GM11168 (cell line): ENCODE data around the gene TRAF3.

Experiments
- in situ Hi-C: fragments of 300-500 bp; cut with MboI; formaldehyde crosslinking; loops from one replicate; pipeline ENCODE4 v1.12.0; 2022; ENCODE audit warnings: low sequenced_read_pairs; ENCODE audit not compliant: unreplicated experiment

Gene TRAF3

DNA sequence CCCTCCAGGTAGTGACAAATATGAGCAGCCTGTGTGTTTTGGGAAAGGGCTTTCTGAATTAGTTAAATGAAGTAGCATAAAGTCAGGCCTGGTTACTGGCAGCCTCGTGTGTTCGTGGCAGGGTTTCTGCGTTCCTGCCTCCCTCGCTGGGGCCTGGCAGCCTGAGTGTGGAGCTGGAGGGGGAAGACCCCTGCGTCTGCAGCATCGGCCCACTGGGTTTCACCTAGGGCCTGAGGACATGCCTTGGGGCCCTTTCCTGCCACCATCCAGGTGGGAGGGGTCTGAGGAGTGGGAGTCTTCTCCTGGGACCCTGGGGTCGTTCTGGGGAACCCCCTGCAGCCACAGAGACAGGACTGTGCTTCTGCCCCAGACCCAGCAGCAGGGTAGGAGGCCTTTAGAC is 124.8 kb downstream of the TRAF3 start:
- in situ Hi-C loops = no loop called here

DNA sequence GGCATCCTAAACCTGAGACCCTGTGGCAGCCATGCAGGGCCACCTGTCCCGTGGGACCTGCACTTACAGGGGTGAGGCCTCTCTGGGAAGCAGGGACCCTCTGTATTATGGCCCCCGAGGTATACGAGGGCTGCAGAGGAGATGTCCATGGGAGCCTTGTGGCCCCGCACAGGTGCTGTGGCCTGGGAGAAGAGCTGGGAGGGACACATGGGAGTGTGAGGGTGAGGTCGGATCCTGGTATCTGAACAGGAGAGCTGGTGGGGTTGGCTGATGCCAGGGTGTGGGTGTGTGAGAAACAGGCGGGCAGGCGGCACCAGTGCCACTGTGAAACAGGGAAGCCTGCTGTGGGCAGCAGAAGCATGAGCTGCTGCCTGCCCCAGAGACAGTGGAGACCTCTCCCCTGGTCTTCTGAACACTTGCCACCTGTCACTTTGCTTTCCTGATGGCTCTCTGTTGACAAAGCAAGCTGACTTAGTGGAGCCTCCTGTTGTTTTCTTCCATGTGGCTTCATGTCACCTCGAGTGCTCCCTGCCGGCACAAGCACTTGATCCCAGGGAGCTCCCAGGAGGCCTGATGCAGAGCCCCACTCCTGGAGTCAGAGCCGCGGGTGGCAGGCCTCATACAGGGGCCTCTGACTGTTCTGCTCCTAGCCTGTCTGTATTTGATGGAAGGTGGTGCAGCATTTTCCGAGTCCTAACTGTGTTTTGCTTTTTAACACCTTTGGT is 125.4 kb downstream of the TRAF3 start:
- in situ Hi-C loops = no loop called here

DNA sequence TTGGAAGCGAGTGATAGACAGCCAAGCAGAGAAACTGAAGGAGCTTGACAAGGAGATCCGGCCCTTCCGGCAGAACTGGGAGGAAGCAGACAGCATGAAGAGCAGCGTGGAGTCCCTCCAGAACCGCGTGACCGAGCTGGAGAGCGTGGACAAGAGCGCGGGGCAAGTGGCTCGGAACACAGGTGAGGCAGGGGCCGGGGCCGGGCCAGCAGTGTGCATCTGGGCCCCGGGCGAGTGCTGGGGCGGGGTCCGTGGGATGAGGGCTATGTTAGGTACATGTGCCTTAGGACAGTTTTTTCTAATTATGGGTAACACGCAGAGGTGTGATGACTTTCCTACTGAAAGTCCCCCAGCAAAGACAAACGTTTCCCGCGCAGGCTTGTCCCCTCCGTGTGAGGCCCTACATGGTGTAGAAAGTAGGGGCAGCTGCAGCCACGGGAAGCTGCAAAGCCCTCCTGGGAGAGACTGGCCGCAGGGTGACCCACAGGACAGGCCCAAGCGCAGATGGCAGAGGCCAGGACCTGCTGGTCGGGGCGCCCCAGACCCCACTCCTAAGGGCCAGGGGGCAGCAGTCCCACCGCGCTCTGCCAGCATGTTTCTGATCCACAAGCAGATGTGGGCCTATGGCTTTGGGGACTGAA is 126.1 kb downstream of the TRAF3 start:
- in situ Hi-C loops = no loop called here

DNA sequence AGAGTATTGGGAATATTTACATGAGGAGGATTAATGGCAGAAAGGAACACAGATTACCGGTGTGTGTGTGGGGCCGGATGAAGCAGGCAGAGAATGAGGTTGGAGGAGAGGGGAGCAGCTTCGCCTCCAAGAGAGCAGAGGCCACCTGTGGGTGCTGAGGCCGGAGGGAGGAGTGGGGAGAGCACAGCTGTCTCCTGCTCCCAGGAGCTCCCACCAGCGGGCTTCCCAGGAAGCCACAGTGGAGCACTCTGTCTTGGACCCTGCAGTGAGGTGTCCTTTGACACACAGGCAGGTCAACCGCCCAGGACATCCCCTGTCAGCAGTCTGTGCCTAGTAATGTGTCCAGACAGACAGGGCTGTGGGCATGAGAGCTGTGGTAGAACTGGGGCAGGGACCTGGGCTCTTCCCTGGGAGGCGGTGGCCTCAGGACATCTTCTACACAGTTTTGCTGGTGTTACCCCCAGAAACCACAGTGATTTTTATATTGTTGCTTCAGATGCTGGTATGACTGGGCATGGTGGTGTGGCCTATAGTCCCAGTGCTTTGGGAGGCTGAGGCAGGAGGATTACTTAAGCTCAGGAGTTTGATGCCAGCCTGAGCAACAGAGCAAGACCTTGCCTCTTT is 126.8 kb downstream of the TRAF3 start:
- in situ Hi-C loops = no loop called here

DNA sequence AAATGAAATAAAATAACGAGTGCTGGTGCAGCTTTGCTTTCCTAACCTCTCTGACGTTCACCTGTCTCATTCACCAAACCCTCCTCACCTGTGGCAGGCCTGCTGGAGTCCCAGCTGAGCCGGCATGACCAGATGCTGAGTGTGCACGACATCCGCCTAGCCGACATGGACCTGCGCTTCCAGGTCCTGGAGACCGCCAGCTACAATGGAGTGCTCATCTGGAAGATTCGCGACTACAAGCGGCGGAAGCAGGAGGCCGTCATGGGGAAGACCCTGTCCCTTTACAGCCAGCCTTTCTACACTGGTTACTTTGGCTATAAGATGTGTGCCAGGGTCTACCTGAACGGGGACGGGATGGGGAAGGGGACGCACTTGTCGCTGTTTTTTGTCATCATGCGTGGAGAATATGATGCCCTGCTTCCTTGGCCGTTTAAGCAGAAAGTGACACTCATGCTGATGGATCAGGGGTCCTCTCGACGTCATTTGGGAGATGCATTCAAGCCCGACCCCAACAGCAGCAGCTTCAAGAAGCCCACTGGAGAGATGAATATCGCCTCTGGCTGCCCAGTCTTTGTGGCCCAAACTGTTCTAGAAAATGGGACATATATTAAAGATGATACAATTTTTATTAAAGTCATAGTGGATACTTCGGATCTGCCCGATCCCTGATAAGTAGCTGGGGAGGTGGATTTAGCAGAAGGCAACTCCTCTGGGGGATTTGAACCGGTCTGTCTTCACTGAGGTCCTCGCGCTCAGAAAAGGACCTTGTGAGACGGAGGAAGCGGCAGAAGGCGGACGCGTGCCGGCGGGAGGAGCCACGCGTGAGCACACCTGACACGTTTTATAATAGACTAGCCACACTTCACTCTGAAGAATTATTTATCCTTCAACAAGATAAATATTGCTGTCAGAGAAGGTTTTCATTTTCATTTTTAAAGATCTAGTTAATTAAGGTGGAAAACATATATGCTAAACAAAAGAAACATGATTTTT is 128.2 kb downstream of the TRAF3 start:
- in situ Hi-C loops = no loop called here

DNA sequence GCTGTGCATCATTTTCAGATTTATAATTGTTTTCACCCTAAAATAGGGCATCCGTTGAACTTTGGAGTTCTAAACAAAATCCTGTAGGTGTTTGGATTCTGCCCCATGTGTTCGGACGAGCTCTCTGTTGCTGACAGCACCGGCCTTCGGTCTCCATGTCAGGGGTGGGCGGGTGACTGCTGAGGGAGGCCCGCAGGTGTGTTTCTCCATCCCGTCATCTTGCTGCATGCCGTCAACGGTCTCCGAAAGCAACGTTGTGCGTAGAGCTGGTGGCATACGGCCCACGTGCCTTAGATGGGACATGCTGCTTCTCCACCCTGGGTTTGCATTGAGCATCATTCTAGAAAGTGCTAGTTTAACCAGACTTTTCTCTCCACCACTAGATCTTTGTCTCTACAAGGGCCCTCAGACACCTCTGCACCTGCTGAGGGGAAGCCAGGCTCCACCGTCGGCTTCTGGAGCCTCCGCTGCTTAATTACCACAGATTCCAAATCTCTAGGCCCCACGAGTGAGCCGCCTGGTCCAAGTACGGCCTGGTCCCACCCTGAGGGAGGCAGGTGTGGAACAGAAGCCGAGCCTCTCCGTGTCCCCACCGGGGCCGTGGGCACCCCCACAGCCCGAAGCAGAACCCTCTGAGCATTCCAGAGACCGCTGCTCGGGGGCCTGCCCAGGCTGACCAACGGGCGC is 129.5 kb downstream of the TRAF3 start:
- in situ Hi-C loops = no loop called here

DNA sequence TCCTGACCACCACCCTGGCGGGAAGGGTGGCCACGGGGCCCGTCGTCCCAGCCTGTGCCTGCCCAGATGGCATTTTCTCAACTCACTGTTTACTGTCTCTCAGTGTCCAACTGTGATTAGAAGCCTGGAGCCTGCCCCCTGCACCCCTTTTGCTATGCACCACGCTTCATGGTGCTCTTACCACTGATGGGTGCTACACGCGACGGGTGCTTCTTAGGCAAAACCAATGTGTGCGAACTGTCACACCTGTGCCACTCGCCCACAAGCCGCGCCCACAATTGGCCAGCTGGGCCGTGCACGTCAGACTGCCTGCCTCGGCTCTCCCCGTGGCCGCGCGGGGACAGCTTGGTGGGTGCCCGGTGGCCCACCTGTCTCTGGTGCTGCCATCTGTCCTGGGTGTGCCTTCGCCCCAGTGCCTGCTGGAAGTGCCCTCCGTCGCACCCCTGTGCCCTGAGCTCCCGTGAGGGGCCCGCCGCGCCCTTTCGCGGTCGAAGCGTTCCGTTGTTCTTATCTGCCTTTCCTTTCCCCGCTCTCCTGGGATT is 130.1 kb downstream of the TRAF3 start:
- in situ Hi-C loops = no loop called here

DNA sequence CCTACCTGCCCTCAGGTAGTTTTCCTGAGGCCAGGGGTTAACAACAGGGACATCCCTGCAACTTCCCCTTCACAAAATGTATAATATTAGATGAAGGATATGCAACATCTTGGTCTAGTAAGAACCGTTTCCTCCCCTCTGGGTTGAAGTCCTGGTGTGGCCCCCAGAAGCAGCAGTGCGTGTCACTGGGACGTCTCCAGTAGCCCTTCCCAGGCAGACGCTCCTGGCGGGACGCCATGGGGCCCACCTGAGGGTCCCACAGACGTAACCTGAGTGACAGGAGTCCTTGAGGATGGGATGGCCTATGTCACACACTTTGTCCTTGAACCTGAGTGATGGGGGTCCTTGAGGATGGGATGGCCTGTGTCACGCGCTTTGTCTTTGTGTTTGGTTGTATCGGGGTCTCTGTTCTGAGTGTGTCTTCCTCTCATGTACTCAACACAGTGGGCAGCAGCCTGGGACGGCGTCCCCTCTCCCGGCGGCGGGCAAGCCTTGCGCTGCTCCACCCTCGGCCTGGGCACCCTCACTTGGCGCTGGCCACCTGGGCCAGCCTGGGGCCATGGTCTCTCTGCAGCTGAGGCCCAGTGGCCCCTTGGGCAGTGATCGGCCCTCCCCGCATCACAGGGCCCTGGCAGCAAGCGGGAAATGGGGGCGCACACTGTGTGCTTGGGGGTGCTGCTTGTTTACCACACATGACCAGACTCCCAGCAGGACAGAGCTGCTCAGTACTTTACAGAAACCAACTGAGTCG is 130.9 kb downstream of the TRAF3 start:
- in situ Hi-C loops = no loop called here

DNA sequence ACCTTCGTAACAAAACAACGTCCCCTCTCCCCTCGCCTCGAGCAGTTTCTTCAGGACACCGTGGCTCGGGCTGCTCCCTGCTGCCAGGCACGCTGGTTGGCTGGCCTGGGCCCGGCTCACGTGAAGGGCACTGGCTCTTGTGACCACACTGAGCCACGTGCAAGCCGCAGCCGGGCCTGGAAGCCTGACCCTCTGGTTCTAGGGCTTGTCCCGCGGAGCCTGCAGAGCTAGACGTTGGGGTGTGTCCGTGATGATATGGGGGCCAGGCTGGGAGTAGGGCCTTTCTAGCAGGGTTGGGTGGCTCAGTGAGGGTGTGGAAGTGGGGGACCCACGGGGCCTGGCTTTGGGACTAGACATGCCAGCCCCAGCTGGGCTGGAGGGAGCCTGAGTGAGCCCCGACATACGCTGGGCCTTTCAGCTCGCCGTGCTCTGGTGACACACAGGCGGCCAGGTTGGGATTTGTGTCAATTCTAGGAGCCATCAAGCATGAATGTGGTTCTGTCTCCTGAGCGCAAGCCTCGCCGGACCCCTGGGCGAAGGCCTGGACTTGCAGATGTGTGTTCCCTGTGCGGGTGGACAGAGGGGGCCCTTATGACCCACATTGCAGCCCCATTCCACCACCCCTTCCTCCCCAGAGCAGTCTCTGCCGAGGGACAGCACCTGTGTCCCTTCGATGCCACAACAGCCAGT is 131.7 kb downstream of the TRAF3 start:
- in situ Hi-C loops = no loop called here

DNA sequence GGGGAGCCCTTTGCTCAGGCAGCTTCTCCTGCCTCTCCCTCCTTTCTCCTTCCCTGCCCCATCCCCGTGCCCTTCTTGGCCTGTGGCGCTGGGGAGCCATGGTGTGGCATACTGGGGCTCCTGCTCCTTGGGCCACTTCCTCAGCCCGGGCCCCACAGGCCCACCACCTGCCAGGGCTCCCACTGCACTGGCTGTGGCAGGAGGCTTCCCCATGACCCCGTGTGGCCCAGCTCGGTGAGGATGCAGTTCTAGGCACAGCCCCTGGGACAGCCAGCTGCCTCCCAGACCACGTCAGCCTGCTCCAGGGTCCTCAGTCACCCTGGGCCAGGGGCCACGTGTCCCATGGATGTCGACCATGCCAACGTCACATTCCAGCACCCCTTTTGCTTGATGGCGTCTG is 132.2 kb downstream of the TRAF3 start:
- in situ Hi-C loops = no loop called here

DNA sequence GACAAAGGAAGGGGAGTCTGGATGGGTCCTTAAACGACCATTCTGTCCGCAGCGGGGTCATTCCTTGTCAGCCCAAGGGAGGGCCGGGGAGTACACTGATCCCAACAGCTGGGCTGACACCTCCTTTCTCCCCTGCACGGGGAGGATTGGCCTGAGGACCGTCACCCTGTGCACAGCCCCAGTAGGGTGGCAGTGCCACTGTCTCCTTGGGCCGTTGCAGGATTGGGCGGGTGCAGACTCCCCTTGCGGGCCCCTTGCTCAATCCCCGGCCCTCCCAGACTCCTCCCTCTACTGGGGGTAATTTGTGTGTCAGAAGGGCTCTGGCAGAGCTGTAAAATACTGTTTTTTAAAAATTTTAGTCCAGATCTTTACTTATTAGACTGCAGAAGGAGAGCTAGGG is 132.7 kb downstream of the TRAF3 start:
- in situ Hi-C loops = no loop called here

DNA sequence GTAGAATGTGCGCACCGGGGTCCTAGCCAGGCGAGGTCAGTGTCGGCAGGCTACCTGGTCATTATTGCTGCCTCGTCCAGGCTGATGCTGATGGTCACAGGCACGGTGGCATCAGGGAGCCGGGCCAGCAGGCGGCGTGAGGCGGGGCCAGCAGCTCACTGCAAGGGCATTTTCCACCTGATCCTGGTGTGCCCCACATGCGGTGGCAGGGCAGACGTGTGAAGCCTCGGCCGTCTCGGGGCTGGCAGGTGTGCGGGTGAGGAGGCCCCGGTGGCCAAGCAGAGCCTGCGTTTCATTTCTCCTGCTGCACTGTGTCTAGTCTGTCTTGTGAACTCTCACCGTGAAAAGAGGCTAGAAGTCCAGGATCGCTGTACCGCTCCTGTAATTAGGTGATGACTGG is 133.2 kb downstream of the TRAF3 start:
- in situ Hi-C loops = no loop called here

DNA sequence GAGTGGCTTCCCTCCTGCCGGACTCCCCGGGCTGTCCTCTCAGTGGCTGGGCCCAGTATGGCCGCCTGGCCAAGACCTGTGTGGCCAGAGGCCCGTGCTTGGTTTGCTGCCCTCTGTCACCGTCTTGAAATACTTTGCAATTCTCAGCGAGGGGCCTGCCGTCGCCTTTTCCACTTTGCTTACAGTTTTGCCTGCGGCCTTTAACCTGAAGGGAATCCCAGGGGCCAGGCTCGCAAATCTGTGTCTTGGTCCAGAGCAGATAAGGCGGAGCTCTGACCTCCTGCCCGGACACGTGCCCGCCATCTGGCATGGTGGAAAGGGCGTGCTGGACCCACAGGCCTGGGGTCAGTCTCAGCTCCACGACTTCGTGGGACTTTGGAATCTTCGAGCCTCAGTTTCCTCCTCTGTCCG is 134.3 kb downstream of the TRAF3 start:
- in situ Hi-C loops = no loop called here

DNA sequence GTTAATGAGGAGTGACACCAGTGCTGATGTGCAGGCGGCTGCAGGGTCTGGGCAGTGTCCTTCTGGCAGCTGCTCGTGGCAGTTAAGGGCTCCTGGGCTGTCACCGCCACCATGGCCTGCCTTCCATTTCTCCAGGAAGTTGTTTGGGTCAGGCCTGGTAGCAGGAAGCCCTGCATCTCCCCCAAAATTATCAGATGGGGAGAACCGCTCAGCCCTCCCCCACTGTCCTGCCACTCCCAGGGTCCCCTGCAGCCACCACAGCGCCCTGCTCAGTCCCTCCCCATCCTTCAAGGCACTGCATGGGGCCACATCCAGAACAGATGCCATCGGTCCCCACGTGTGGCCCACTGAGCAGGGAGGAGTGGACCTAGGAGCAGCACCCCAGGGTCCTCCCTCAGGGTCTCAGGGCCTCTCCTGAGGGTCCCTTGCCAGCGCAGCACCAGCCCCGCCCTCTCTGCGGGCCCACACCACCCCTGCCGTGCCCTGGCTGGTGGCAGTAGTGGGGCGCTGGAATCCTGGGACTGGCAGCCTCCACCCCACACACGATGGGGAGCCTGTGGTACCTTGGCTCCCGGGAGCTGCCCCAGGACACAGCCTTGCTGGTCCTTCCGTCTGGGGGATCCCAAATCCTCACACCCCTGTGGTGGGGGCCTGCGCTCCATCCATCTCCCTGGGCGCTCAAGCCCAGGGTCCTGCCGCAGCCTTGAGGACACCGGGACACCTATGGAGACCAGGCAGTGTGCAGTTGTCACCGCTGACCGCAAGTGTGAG is 134.9 kb downstream of the TRAF3 start:
- in situ Hi-C loops = no loop called here

DNA sequence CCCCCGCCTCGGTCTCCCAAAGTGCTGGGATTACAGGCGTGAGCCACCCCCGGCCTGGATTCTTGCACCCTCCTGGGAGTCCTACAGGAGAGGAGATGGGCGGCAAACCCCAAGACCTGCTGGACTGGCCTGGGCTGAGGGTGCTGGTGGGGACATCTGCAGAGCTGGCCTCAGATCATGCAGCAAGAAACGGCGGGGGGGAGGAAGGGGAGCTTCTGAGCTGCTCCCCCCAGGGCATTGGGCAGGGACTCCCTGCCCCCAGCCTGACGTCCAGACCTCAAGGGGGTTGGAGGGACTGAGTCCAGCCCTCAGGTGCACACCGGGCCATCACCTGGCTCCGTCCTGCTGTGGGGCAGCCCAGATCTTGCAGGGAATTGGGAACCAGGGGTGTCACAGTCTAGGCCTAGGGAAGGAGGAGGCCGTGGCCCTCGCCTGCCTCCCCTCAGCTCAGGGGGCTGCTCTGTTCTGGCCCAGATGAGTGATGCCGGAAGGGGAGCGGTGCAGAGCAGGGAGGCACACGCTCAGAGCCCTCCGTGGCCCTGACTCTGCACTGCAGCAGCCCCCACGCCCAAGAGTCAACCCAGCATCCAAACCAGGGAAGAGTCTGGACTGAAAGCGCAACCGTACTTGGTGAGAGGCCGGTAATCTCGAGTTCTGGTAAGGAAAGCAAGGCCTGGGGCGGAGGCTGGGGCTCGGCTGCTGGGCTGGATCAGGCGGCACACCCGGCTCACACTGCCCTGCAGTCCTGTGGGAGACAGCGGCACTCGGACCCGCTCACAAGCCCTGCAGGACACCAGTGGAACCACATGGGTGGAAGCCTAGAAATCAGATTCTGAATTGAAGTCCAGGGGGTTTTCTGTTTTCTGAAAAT is 136.3 kb downstream of the TRAF3 start:
- in situ Hi-C loops = no loop called here

DNA sequence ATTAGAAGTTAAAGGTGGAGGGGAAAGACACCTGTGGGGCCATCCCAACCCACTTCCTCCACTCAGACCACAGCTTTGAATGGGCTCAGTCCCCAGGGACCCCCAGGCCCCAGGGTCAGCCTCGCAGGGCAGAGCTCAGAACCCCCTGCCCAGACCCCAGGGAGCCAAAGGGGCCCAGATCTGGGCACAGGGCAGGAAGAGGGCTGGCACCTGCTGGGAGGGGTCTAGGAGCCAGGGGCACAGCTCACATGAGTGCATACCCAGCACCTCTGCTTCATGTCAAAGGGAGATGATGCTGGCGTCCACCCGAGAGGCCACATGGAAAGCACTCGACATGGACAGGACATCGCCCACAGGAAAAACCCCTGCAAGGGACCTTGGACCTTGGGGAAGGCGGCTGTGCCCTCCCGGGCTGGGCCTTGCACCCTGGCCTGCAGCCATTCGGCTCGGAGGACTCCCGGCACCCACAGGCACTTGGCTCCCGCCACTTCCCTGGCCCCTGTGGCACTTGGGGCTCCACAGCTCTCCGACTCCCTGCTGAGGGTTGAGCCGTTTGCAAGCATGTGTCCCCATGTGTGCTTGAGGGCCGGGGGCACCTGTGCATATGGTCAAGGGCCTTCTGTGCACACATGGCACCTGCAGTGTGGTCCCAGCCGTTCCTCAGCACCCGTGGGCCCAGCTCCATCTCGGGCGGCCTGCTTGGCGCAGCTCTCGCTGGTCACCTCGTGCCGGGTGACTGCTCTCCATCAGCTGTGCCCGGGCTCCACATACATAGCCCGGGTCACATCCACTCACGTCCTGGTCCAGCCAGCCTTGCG is 137.4 kb downstream of the TRAF3 start:
- in situ Hi-C loops = loop anchor here (5.0 kb wide), 1 partner anchor 142 kb away; no protein-coding TSS in a partner anchor
